ENCODE measurements around the gene ZNF844.
"Not testable (repeated sequence)": the region's sequence is repeated elsewhere in the genome, so short reads cannot be mapped to it uniquely, and the experiment has no call there.

Gene ZNF844

GRCh38 chr19:12092065-12092867 is 27.7 kb downstream of the ZNF844 start:
- DNase-seq (ENCODE audit: low spot score): peak; percentile 97

- no peak for DNase-seq (ENCODE audit: low spot score)
Observed at GRCh38 chr19:12092956-12093355, 28.4 kb downstream of the ZNF844 start.

DNA sequence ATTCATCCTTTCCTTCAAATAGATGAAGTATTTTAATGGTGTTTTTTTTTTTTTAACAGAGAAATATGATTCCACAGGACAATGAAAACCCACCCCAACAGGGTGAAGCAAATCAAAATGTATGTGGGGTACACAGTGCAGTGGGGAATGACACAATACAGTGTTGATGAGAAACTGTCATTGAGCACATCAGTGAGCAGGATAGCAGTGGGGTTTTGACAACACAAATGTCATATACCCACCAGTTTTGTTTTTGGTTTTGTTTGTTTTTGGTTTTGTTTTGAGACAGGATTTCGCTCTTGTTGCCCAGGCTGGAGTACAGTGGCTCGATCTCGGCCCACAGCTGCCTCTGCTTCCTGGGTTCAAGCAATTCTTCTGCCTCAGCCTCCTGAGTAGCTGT is 29.2 kb downstream of the ZNF844 start:
- no peak for DNase-seq (ENCODE audit: low spot score)

- no peak for DNase-seq (ENCODE audit: low spot score)
Observed at GRCh38 chr19:12095111-12095790, 30.7 kb downstream of the ZNF844 start.

GRCh38 chr19:12098040-12098439 is 33.5 kb downstream of the ZNF844 start:
- no peak for DNase-seq (ENCODE audit: low spot score)

GRCh38 chr19:12103909-12104308 is 39.4 kb downstream of the ZNF844 start:
- DNase-seq (ENCODE audit: low spot score): not testable (repeated sequence)

DNA sequence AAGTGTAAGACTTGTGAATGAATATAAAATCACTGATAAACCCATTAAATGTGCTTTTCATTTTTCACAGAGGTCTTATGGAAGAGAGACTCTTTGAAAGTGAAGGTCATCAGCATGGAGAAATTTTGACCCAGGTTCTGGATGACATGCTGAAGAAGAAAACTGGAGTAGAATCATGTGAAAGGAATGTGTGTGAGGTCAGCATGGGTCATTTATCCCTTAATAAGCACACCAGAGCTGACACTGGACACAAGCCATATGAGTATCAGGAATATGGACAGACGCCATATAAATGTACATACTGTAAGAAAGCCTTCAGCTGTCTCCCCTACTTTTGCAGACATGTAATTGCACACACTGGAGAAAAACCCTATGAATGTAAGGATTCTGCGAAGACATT is 46.6 kb downstream of the ZNF844 start:
- no peak for DNase-seq (ENCODE audit: low spot score)

DNA sequence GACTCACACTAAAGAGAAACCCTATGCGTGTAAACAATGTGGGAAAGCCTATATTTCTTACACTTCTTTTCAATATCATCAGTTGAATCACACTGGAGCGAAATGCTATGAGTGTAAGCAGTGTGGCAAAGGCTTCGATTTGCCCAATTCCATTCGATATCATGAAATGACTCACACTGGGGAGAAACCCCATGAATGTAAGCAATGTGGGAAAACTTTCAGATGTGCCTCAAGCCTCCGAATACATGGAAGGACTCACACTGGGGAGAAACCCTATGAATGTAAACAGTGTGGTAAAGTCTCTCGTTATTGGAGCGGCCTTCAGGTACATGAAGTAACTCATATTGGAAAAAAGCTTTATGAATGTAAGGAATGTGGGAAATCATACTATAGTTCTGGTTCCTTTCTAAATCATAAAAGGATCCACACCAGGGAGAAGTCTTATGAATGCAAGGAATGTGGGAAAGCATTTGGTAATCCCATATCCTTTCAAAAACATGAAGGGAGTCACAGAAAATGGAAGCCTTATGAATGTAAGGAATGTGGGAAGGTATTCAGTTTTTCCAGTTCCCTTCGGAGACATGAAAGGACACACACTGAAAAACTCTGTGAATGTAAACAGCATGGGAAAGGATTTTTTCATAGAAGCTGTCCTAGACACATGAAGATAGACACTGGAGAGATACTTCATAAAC is 47.6 kb downstream of the ZNF844 start:
- no peak for DNase-seq (ENCODE audit: low spot score)

GRCh38 chr19:12112701-12113100 is 48.2 kb downstream of the ZNF844 start:
- no peak for DNase-seq (ENCODE audit: low spot score)

DNA sequence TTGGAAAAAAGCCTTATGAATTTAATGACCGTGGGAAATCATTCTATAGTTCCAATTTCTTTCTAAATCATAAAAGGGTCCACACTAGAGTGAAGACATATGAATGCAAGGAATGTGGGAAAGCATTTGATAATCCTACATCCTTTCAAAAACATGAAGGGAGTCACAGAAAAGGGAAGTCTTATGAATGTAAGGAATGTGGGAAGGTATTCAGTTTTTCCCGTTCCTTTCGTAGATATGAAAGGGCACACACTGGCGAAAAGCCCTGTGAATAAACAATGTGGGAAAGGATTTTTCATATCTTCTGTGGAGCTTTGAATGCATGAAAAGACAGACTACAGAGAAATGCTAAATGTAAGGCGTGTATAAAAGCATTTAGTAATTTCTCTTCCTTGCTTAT is 48.6 kb downstream of the ZNF844 start:
- DNase-seq (ENCODE audit: low spot score): no peak

GRCh38 chr19:12117201-12117970 is 52.9 kb downstream of the ZNF844 start:
- no peak for DNase-seq (ENCODE audit: low spot score)

GRCh38 chr19:12126707-12127106 is 62.2 kb downstream of the ZNF844 start:
- peak; percentile 43 for DNase-seq (ENCODE audit: low spot score)

Data from AG20443 (cell line).